NOMO-1 treated with DMSO at 0.1 percent for 48 hours (cell line): Measurements from ENCODE around the gene BABAM2.
A peak's percentile ranks its signal among the peaks of the same experiment; 100 is the strongest.

Source experiments
- DNase-seq: peaks from one replicate; lab custom pipeline; 2025; ENCODE audit not compliant: unreplicated experiment; lab: John Stamatoyannopoulos, UW

The BABAM2 gene

GRCh38 chr2:28271231-28271918 lies 380.8 kb downstream of the BABAM2 start:
- DNase-seq: no peak

GRCh38 chr2:28271919-28272250 lies 381.4 kb downstream of the BABAM2 start:
- DNase-seq: no peak

DNA sequence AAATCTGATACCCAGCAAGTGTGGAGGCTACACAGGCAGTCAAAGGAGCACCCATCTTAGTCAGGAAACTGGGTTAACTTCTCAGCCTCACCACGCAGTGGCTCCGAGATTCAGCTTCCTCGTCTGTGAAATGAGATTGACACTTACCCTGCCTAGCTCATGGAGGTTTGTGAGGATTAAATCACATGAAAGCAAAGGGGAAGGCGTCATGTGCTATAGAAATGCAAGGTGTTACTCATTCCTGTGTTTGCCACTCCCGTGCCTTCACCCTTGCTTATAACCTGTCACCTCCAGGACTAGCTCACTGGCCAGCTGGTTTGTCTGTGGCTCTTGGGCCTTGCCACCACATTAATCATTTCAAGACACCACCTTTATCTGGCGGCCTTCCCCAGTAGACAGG lies 383.2 kb downstream of the BABAM2 start:
- no peak for DNase-seq

GRCh38 chr2:28274911-28275685 lies 384.6 kb downstream of the BABAM2 start:
- no peak for DNase-seq

GRCh38 chr2:28276076-28276618 lies 385.6 kb downstream of the BABAM2 start:
- DNase-seq: peak; percentile 75

GRCh38 chr2:28276807-28277206 lies 386.3 kb downstream of the BABAM2 start:
- DNase-seq: no peak

- no peak for DNase-seq
Observed at GRCh38 chr2:28277466-28277865, 386.9 kb downstream of the BABAM2 start.

DNA sequence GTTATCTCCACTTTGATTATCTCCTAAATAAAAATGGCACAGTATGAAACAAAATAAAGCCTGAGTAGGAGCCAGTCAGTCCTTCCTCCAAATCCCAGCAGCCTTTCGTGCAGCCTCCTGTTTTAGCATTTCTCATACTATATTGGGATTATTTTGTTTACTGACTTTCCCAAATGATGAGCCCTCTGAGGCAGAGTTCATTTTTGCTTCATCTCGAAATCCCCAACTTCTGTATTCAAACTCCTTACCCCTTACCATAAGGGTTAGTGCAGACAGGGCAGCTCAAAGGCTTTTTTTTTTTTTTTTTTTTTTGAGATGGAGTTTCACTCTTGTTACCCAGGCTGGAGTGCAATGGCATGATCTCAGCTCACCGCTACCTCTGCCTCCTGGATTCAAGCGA lies 388.8 kb downstream of the BABAM2 start:
- no peak for DNase-seq

DNA sequence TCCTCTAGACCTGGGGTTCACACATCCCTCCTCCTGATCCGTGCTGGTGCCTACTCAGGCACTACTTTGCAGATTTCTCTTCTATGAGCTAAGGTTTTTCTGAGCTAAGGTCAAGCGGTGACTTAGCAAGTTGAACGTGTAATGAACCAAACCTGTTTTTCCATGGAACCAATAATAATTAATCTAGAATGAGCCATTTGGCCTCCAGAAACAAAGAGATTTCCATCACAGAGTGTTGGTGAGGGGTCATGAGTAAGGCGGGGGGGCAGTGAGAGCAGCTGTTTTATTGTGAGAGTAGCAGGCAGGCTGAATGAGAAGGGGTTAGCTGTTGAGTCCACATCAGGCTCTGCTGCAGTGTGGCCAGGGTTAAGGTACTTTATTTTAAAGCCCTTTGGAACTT lies 390.1 kb downstream of the BABAM2 start:
- DNase-seq: no peak

- DNase-seq: no peak
Observed at GRCh38 chr2:28281739-28282138, 391.2 kb downstream of the BABAM2 start.

- DNase-seq: no peak
Observed at GRCh38 chr2:28282248-28282647, 391.7 kb downstream of the BABAM2 start.

DNA sequence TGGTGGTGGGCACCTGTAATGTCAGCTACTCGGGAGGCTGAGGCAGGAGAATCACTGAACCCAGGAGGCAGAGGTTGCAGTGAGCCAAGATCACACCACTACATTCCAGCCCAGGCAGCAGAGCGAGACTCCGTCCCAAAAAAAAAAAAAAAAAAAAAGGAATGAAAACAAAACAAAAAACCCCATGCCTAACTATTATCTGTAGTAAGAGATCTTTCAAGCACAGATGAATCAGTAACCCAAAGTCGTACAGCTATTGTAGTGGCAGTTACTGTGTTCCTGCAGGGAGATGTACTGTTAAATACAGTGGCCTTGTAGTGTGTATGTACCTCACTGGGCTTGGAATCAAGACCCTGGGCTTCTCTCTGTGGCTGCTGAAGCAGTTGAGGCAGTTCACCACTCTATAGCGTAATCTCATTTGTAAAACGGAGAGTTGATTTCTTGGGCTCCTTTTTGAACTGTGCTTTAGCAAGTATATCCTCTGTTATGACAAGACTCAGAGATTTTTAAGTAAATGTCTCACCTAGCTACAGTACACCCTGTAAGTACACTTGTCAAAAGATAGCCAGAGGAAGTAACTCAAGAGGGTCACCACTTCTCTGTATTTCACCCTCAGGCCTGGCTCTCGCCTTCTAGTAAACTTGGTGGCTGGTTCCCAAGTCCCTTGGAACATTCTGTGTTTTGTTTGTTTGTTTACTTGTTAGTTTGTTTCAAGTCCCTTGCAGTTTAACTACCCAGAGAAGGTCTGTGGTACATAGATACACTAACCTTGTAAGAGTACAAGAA lies 392.5 kb downstream of the BABAM2 start:
- DNase-seq: no peak

GRCh38 chr2:28283861-28284260 lies 393.3 kb downstream of the BABAM2 start:
- DNase-seq: no peak

DNA sequence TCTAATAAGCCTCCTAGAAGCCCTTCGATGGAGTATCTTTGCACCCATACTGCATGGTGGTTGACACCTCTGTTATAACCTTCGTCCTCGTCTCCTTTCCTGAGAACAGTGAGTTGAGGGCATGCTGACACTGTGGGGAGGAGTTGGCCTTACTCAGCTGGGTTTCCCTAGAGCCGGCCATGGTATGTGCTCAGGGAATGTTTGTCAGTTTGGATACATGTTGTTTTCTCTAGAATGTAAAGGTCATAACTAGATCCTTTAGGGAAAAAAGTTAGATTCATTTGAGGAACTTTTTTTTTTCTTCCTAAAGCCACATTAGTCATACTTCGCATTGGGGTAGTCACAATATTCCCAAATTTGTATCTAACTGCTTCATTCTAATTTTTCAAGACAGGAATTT lies 396.1 kb downstream of the BABAM2 start:
- DNase-seq: no peak

DNA sequence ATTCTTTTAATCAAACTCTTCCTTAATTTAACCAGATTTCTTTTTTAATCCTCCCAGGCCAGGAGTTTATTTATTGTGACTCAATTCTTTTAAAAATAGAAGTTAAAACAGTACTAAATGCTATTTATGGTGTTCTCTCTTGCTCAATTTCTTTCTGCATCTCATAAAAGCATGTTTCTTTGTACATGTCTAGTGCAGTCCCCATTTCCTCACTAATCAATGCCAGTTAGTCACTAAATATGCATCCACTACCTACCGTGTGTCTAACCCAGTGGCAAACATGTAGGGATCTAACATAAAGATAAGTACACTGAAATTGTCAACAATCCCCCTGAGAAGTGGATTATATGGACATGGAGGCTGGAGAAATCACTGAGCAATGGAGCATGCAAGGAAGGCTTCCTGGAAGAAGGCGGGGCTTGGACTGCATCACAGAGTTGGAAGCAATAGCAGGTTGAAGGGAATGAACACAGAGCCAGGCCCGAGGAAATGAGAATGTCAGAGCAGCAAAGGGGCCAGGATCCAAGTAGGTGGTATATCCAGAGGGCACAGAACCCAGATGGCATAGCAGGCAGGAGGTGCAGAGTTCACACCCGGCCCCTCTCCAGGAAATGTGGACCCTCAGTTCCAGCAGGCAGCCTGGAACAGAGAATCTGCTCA lies 396.9 kb downstream of the BABAM2 start:
- DNase-seq: peak; percentile 56

GRCh38 chr2:28288620-28289019 lies 398.1 kb downstream of the BABAM2 start:
- DNase-seq: no peak

GRCh38 chr2:28291811-28292440 lies 401.4 kb downstream of the BABAM2 start:
- no peak for DNase-seq

DNA sequence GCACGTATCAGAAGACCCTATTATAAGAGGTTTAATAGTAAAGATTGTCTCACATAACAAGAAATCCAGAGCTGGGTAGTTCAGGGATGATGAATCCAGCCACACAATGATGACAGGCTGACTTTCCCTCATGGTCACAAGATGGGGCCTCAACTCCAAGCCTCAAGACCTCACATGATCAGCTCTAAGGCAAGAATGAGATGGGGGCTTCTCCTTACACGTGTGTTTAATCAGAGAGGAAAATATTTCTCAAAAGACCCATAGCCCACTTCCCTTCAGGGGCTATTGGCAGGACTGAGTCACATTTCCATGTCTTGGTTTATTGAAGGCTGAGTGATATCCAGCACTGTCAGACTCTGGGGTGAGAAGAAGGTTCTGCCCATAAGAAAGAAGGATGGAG lies 402.0 kb downstream of the BABAM2 start:
- DNase-seq: no peak

DNA sequence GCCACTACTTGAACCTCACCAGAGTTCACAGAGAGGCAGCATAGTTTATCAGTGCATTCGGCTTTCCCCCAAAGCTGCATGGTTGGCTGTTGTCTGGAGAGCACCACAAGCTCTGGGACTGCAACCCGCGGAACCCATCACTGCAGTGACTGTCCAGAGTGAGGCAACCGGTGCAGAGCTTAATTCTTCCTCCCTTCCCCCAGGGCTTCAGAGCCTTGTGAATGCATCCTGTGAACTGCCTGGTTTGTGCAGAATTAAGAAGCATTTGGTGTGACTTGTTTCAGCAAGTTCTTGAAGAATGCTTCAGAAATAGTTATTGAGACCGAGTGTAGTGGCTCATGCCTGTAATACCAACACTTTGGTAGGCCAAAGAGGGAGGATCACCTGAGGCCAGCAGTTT lies 402.9 kb downstream of the BABAM2 start:
- DNase-seq: no peak

- DNase-seq: no peak
Observed at GRCh38 chr2:28294451-28294850, 403.9 kb downstream of the BABAM2 start.

GRCh38 chr2:28296243-28296642 lies 405.7 kb downstream of the BABAM2 start:
- no peak for DNase-seq
